Stimulated activated CD8-positive, alpha-beta memory T cell treated with anti-CD3 and anti-CD28 coated beads, Interleukin-7, amount 100 ng/mL, for 48 hours (primary cell): ENCODE results near the gene MCCD1.
"Not testable (repeated sequence)": the region's sequence is repeated elsewhere in the genome, so short reads cannot be mapped to it uniquely, and the experiment has no call there.

ENCODE experiments used
- DNase-seq, 2 donors: peaks; one replicate each; pipeline ENCODE4 v3.0.0-alpha.2; 2020; ENCODE audit warnings: low read depth in 1 of 2; ENCODE audit errors: extremely low read depth in 1 of 2

MCCD1 gene

DNA sequence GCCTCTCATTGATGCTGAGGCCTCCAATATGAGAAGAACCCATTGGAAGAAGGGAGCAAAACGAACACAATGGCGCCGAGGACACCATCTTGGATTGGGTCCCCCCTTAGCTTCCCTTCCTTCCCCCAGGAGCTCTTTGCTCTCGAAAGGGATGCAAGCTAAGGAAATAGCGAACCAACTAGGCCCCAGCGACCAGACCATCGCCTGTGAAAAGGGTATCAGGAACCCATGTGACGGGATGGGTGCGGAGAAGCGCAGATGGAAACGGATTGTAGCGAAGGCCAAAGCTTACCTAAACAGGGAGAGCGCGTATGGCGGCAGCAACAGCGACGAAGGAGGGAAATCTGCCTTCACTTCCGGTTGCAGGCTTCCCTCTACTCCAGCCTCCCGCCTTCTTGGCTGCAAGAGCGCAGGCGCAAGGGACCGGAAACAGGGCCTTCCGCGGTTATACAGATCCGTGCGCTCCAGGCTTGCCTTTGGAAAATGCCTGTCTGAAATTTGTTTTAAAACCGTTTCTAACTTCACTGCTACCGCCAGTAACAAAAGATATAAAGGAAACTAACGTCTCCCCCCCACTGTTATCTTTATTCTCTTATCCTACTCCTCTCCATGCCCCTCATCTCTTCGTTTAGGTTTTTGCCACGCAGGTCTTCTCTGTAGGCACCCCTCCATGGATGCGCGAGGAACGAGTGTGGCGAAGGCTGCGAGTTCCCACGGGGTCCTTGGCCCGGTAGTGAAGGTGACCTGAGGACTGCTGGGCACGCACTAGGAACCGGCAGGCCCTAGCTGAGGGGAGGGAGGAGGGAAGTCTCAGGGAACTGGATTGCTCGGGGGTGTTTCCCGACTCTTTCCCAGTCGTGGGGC lies 13.1 kb downstream of the MCCD1 start, which contains the start of gene DDX39B:
DDX39B (minus strand) TSS at position 346 of the 864 bp plus-strand sequence. CDS start 1,471 bp downstream, outside the sequence.
- peak; percentile 83 to 94 for DNase-seq

DNA sequence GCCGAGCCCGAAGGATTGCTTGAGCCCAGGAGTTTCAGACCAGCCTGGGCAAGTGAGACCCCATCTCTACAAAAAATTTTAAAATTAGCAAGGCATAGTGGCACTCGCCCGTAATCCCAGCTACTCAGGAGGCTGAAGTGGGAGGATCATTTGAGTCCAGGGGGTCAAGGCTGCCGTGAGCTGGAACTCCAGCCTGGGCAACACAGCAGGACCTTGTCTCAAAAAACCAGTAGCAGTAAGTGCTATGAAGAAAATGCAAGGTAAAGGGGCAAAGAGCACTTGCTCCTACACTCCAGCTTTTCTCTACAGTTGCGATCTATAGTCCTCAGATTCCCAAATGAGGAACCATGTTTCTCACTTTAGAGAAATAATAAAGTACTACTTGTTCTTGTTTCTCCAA lies 14.9 kb downstream of the MCCD1 start:
- no peak for DNase-seq

DNA sequence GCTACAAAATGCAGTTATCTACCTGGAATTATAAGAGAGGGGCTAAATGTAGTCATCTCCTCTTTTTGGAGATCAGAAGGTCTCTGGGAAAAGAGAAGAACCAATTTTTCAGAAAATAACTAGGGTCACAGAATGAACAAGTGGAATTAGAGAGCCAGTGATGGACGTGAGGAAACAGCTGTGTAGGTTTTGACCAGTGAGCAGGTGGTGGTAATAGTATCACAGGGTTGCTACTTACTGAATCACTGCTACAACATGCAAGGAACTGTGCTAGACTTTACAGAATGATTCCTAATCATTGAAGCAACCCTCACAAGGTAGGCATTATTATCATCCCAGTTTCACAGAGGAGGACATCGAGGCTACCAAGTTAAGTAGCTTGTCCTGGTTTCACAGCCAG lies 15.9 kb downstream of the MCCD1 start:
- DNase-seq, result no peak

DNA sequence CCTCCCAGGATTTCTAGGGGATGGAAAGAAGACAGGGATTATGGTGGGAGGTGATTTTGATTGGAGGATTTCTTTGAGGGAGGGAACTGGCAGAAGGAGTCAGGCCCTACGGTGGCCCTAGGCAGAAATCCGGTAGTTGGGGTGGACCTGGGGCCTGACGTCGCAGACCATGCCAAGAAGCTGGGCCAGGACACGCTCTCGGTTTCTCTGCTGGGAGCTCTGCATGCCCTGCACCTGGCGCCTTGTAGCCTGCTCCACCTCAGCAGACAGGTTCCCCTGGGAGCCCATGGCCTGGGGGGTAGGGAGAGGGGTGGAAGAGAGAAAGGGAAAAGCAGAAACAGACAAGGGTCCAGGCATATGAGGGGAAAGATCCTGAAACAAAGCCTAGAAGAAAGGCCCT lies 16.5 kb downstream of the MCCD1 start:
- DNase-seq, result no peak

DNA sequence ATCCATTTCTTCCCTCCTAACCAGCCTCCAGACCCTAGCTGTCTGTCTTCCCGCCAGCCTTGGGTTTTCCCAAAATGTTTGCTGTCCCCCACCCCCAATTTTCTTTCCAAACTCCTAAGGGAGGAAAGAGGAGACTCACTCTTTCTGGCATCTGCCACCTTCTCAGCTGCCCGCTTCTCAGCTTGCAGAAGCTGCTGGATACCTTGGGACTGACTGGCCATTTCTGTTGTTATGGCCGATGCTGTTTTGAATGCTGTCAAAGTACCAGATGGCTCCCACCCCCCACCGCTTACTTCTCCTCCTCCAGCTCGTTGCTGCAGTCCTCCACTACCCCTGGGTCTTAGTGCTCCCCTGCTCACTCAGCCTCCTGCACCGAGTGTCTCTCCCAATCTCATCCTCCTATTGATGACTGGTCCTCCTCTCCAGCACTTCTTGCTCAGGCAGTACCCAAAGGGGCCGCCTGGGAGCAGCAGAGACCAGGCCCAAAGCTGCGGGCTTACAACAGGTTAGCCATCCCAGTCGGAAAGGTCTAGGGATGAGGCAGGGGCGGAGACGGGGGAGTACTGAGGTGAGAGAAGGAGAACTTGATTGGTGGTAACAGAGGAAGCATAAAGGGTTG lies 17.7 kb downstream of the MCCD1 start, which contains the start of gene ATP6V1G2:
ATP6V1G2 (minus strand) TSS at position 270 of the 619 bp plus-strand sequence; CDS start at position 221, 49 bp downstream.
- DNase-seq, result peak; percentile 77 to 88

DNA sequence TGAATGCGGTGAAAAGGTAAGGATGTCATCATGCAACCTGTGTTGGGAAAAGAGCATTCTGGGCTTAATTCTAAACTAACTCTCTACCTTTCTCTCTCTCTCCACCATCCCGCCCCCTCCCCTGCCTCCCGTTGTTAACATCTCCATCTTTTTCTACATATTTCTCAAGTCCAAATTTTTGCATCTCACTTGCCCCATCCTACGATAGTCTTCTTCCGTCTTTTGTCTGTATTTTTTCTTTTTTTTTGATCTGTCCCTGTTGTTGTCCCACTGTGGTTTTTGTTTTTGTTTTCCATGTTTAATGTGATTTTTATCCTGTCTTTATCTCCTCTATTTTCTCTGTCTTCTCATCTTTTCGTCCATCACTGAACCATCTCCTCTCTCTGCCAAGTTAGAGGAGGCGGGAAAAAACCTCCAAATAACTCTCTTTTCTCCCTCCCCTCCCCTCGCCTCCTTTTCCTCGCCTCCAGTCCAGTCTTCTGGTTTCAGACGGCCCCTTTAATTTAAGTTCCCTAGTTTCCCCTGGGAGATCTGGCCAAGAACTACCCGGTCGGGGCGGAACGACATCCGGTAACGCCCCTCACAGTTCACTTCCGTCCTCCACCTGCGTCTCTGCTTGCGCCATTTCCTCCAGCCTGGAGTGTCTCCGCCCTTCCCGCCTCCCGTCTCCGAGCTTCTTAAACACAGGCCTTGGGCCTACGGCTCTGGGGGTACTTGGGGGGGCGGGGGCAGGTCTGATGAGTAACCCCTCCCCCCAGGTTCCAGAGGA lies 18.4 kb downstream of the MCCD1 start, which contains the start of gene NFKBIL1:
NFKBIL1 (plus strand) TSS at position 651 of the 769 bp plus-strand sequence; CDS start at position 738, 87 bp downstream.
- peak; percentile 89 to 95 for DNase-seq

DNA sequence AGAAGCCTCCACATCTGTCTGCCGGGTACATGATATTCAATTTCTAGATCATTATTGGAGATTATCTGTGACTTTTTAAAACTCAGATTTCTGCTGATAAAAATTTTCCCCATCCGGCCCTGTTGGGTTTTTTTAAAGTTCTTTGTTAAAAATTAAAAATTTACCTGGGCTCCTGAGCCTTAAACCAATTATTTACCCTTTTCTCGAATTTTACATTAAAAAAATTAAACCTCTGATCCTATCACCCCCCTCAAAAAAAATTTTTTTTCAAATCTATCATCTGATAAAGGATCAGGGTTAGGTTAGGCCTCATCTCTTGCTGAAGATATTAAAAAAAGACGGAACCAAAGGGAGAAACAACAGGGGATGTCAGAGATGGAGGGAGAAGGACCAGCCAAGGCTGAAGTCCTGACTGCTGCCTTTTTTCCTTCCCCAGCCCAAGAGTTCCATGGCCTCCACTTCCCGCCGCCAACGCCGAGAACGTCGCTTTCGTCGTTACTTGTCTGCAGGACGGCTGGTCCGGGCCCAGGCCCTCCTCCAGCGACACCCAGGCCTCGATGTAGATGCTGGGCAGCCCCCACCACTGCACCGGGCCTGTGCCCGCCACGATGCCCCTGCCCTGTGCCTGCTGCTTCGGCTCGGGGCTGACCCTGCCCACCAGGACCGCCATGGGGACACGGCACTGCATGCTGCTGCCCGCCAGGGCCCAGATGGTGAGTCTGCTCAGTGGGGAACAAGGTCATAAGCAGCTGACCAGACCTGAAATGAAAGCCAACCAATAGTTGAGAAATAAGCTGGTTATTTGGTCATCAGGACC lies 19.2 kb downstream of the MCCD1 start:
- no peak for DNase-seq

DNA sequence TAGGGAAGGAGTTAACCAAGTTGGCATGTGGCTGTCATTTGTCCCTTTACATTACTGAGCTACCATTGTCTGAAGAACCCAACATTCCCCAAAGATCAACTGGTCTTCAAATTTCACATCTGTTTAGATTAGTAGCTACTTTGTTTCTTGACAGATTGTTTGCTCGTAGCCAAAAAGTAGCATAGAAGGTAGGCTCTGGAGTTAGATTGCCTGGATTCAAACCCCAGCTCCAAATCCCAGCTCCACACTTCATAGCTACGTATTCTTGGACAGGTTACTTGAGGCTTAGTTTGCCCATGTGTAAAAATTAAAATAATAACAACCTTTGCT lies 19.7 kb downstream of the MCCD1 start:
- DNase-seq, result no peak

DNA sequence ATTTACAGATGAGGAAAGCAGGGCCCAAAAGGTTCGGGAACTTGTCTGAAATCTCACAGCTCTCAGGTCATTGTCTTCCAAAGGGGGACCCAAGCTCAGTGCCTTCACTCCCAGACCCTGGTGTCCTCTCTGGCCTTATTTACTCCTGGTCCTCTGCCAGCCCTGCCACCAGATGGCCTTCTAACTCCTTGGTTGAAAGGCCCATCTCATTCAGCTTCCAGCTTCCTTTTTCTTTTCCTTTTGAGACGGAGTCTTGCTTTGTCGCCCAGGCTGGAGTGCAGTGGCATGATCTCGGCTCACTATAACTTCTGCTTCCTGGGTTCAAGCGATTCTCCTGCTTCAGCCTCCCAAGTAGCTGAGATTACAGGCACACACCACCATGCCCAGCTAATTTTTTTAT lies 22.6 kb downstream of the MCCD1 start:
- not testable (repeated sequence) for DNase-seq

DNA sequence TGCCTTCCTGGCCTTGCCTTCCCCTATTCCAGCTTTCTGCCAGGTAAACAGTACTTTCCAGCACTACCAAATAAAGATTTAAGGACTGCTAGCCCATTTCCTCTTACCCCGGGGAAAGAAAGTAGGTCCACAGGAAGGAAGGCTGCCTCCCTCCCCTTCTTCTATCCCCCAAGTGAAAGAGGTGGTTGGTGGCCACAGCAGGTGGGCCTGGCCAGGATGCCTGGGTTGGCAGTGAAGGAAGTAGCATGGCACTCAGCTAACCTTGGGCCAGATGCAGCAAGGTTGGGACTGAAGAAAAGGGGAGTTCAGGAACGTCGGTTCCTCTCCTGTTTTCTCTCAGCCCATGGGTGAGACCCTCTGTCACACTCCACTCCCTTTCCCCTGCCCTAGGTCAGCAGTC lies 27.5 kb downstream of the MCCD1 start:
- DNase-seq, result no peak

DNA sequence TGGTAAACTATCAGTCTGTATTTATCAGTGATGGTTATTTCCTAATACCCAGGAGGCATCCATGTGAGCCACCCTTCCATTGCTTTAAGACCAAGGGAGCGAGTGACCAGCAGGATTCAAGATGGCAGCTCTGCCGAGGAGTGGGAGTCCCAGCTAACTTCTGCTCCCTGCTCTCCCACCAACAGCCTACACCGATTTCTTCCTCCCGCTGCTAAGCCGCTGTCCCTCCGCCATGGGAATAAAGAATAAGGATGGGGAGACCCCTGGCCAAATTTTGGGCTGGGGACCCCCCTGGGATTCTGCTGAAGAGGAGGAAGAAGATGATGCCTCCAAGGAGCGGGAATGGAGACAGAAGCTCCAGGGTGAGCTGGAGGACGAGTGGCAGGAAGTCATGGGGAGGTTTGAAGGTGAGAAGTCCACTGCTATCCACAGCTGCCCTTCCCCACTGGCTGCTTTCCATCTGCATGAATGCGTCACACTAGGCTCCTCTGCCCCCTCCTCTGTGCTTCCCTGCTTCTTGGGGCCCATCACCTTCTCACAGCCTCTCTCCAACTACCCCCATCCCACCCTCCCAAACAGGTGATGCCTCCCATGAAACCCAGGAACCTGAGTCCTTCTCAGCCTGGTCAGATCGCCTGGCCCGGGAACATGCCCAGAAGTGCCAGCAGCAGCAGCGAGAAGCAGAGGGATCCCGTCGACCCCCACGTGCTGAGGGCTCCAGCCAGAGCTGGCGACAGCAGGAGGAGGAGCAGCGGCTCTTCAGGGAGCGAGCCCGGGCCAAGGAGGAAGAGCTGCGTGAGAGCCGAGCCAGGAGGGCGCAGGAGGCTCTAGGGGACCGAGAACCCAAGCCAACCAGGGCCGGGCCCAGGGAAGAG lies 28.9 kb downstream of the MCCD1 start:
- DNase-seq, result no peak

DNA sequence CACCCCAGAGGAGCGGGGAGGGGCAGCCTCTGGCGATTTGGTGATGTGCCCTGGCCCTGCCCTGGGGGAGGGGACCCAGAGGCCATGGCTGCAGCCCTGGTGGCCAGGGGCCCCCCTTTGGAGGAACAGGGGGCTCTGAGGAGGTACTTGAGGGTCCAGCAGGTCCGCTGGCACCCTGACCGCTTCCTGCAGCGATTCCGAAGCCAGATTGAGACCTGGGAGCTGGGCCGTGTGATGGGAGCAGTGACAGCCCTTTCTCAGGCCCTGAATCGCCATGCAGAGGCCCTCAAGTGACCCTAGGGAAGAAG lies 29.5 kb downstream of the MCCD1 start:
- no peak for DNase-seq

DNA sequence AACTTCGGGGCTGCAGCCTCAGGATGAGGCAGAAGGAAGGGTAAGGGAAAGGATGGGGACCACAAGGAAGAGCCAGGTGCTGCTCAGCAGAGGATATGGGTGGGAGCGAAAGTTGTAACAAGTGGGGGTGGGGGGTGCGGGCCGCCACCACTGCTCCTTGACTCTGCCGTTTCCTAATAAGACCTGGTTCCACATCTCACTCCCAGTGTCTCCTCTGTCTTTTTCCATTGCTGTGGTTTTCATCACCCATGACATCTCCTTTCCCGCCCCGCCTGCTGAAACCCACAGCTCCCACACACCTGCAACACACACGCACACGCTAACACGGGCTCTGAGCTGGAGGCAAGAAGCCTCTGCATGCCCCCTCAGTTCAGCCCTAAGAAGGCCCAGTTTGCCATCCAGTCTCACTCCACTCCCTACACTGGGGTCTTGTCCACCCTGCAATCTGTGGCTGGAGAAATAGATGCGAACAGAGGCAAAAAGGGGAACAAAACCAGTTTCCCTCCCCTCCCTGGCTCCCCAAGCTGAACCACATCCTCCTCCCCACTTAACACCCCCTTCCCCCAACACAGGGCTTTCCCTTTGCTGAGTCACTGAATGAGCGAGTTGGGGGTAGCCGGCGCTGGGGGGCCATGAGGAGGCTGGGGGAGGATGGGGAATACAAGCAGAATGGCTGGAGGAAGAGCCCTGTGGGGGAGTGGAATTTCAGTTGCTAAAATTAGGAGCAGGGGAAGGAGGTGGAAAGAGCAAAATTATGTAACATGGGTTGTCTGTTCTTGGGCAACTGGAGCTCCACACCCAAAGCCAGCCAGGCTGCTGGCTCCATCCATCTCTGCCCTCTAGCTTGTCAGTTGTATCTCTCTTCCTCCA lies 30.1 kb downstream of the MCCD1 start:
- DNase-seq, result no peak

DNA sequence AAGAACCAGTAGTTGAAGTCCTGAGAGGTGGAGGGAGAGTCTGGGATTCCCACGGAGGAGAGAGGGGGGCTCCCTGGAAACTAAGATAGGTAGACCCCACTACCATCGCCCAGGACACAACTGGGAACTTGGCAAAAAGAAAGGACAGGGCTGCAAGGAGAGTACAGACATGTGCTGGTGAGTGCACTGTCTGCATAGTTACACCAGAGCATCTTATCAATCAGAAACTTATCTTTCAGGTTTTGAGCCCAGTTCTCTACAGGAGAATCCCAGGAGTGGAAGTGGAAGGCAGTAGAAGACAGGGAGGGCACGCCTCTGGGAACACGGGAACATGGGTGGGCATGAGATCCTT lies 30.8 kb downstream of the MCCD1 start:
- DNase-seq, result no peak

DNA sequence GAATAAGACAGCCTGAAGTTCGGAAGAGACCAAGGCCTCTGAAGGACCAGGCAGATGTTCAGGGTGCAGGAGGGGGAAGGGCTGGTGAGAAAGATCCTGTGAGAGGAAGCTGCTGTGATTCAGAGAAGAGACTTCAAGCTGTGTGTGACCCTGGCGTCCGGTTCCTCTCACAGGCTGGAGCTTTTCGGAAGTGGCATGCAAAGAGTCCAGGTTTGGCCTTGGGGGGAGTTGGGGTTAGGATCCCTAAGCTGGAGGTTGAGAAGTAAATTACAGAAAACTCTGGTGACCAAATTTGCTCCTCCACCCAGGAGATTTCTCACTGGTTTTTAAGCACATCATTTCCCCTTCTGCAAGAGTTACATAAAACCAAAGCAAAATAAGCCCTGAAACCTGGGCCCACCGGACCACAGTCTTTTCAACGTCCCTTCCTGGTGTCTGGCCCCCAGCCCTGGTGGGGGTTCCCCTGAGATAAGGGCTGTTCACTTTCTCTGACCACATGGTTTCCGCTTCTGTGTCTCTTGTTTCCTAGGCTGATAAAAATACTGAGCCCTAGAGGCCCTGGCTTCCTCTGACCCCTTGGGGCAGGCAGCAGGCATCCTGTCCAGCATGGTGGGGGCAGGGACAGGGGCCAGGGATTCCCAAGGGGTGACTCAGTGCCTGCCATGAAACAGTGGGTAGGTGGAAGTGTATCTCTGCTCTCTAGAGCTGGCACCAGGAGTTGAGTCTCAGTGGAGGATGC lies 31.4 kb downstream of the MCCD1 start:
- no peak for DNase-seq

DNA sequence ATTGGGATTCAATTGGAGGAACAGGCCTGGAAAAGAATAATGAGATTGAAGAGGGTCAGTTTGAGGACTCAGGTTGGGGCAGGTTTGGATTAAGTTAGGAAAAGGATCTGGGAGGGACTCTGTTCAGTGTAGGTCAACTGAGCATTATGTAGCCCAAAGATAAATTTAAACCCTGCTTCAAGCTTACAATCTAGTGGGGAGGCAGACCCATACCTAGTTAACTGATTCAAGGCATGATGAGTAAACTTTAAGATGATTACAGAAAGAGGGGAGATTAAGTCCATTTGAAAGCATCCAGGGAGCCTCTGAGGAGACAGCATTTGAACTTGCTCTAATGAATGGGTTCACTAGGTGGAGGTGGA lies 31.9 kb downstream of the MCCD1 start:
- no peak for DNase-seq

DNA sequence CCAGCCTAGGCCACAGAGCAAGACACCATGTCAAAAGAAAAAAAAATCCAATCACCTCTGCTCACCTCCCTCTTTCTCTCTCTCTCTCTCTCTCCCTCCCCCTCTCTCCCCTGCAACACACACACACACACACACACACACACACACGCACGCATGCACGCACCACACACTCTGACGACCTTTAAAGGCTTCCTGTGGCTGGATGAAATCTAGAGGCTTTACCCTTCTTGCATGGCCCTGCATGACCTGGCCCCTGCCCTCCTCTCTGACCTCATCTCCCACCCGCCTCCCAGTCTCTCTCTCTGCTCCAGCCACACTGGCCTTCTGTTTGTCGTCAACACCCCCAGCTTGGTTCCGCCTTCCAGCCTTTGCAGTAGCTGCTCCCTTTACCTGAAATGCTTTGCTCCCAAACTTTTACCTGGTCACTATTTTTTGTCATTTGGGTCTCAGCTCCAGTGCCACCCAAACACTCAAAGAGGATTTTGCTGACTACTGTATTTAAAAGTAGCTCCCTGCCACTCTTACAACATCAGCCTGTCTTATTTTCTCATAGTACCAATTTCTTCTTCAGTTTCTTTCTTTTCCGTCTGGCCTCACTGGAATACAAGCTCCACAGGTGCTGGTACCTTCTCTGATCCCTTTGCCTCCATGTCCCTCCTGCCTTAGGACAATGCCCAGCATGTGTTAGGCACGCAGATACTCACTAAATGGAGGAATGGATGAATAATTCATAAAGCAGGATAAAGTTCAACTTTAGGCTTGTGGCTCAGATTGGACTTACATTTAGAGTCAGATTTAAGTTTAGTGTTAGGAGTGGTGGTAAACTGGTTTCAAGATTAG lies 39.0 kb downstream of the MCCD1 start:
- no peak for DNase-seq
